Brain pericyte (primary cell): ENCODE measurements around the gene MOB3C.

Experiments
- DNase-seq: peaks from one replicate; pipeline ENCODE4 v3.0.0-alpha.2; 2012; ENCODE audit warnings: low read depth, low spot score

The MOB3C gene

GRCh38 chr1:46575778-46576177 is 40.8 kb downstream of the MOB3C start:
- DNase-seq, result no peak

- DNase-seq, result no peak
These were observed 41.3 kb downstream of the MOB3C start for GRCh38 chr1:46575300-46575699.

GRCh38 chr1:46571691-46572225 is 44.9 kb downstream of the MOB3C start:
- DNase-seq, result no peak

- DNase-seq, result no peak
These were observed 46.5 kb downstream of the MOB3C start for GRCh38 chr1:46569884-46570725.

- DNase-seq, result no peak
These were observed 47.5 kb downstream of the MOB3C start for GRCh38 chr1:46569116-46569515.

GRCh38 chr1:46568461-46568891 is 48.1 kb downstream of the MOB3C start:
- DNase-seq, result no peak

GRCh38 chr1:46563341-46563740 is 53.3 kb downstream of the MOB3C start:
- DNase-seq, result no peak

GRCh38 chr1:46562498-46562897 is 54.1 kb downstream of the MOB3C start:
- no peak for DNase-seq

GRCh38 chr1:46558966-46559365 is 57.6 kb downstream of the MOB3C start:
- no peak for DNase-seq

- no peak for DNase-seq
These were observed 58.3 kb downstream of the MOB3C start for GRCh38 chr1:46558141-46558963.
